ENCODE results near the gene FCRL1. TPM values are rescaled to one million over a fixed set of nuclear protein-coding genes. Genes with fewer than 3 reads are reported as not detected.

The FCRL1 gene
- total and polyA plus RNA-seq, 2 donors (not counting 3 experiments of a cell fraction or from before 2014, with no cell fraction given), result not detected

DNA sequence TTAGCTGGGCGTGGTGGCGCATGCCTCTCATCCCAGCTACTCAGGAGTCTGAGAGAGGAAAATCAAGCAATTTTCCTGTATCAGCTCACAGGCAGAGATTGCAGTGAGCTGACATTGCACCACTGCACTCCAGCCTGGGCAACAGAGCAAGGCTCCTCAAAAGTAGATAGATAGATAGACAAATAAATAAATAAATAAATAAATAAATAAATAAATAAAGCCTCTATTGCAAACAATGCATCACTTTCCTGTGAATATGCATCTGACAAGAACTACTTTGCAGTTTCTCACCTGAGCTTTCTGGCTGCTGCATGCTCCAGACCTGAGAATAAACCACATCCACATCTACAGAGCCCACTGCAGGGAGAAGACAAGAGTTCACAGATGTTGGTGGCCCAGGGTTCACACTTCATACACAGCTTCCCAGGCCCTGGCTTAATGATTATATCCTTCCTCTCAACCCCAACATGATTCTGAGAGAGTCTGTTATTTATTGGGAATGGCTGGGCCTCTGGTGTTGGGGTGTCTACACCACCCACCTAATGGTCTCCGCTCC lies 71.6 kb downstream of the FCRL1 start:
- no TSS peak for BruUV-seq (replicated peaks)
- ChIA-PET POLR2A (no interaction called here), CTCF (no interaction called here)
- dilution Hi-C loops (cut with MboI; ENCODE audit: extremely low pct_ligation_motif_present, low sequenced_read_pairs), result no loop called here
- H3K4me1 ChIP-seq (ENCODE audit: control insufficient read depth, extremely low read depth, insufficient read depth, low read length), result no peaks in the 10 kb centered on the region
- H3K4me3 ChIP-seq (replicated peaks in 1 of 3; ENCODE audit: insufficient read depth in 1 of 3, low read depth in 1 of 3, low read length in 3 of 3), result no peak overlapping the region
- TF ChIP-seq FOS (IDR thresholded peaks at IDR 0.05; ENCODE audit: borderline replicate concordance, insufficient read depth, low read length) (no peak), POLR2A (IDR thresholded peaks at IDR 0.05; ENCODE audit: low read depth, low read length) (no peak), CTCF (IDR thresholded peaks at IDR 0.05; ENCODE audit: extremely low read depth in 1 of 2, insufficient read depth in 1 of 2, low read depth in 1 of 2, low read length in 2 of 2) (no peak), MYC (IDR thresholded peaks at IDR 0.05; ENCODE audit: low read depth, low read length) (no peak), MAX (IDR thresholded peaks at IDR 0.05; ENCODE audit: insufficient read depth, insufficient read length) (no peak), EZH2 (IDR thresholded peaks at IDR 0.05; ENCODE audit: borderline replicate concordance, low read depth, low read length, severe bottlenecking) (no peak), POLR2AphosphoS5 (IDR thresholded peaks at IDR 0.05; ENCODE audit: insufficient read depth, low read depth, low read length) (no peak), GATA2 (IDR thresholded peaks at IDR 0.05; ENCODE audit: insufficient read depth, insufficient read length, low read depth, low read length) (no peak), JUN (IDR thresholded peaks at IDR 0.05; ENCODE audit: borderline replicate concordance, insufficient read depth, insufficient read length, low read depth) (no peak)
- H4K20me1 ChIP-seq (replicated peaks; ENCODE audit: control insufficient read depth, extremely low read depth, insufficient read depth, low read length), result no peaks in the 10 kb centered on the region
- H3K36me3 ChIP-seq (ENCODE audit: control insufficient read depth in 2 of 2, extremely low read depth in 1 of 2, insufficient read depth in 2 of 2, low read length in 2 of 2), result no peaks in the 10 kb centered on the region
- intact Hi-C loops (cut with micrococcal nuclease), result no loop called here
- H3K79me2 ChIP-seq (ENCODE audit: control insufficient read depth, insufficient read depth, low read length), result no peaks in the 10 kb centered on the region
- H3K9ac ChIP-seq (replicated peaks; ENCODE audit: extremely low read depth, insufficient read depth, low read length), result no peak overlapping the region
- DNase-seq (ENCODE audit: low read depth, low spot score) (no peak), FAIRE-seq (no peak)
- no peaks in the 10 kb centered on the region for H3K9me1 ChIP-seq (replicated peaks; ENCODE audit: control insufficient read depth, extremely low read depth, insufficient read depth, low read length)
- H3K4me2 ChIP-seq (ENCODE audit: insufficient read depth, low read length), result no peak overlapping the region
- no peaks in the 10 kb centered on the region for H3K9me3 ChIP-seq (replicated peaks; ENCODE audit: control insufficient read depth, insufficient read depth, low read length)
- H3K27me3 ChIP-seq (ENCODE audit: control insufficient read depth in 2 of 2, insufficient read depth in 2 of 2, low read length in 2 of 2), result no peaks in the 10 kb centered on the region
- no peak overlapping the region for H2AFZ ChIP-seq (ENCODE audit: low read depth, low read length)
- no peak overlapping the region for H3K27ac ChIP-seq (ENCODE audit: insufficient read depth, low read depth, low read length)

Small RNA genes within 50 kb of the gene (small RNA-seq; reads per million reads assigned to genes)
- not detected for gene MRPS21P2 (ENCODE audit: insufficient read depth, insufficient read length, low read depth, low replicate concordance)

Other genes starting within 250 kb of the FCRL1 start
- not detected in 2 replicates for gene FCRL4, start 222.0 kb downstream of the FCRL1 start, total RNA-seq
- not detected in 2 replicates for gene FCRL4, start 222.0 kb downstream of the FCRL1 start, polyA plus RNA-seq
- gene FCRL3, start 119.4 kb downstream of the FCRL1 start, total RNA-seq, result not detected in 2 replicates
- not detected in 2 replicates for gene FCRL3, start 119.4 kb downstream of the FCRL1 start, polyA plus RNA-seq
- not detected in 2 replicates for gene FCRL2, start 43.0 kb downstream of the FCRL1 start, total RNA-seq
- gene FCRL2, start 43.0 kb downstream of the FCRL1 start, polyA plus RNA-seq, result not detected in 2 replicates
- gene CD5L, start 21.7 kb upstream of the FCRL1 start, total RNA-seq, result not detected in 2 replicates
- gene CD5L, start 21.7 kb upstream of the FCRL1 start, polyA plus RNA-seq, result not detected in 2 replicates
- gene KIRREL1, start 173.5 kb upstream of the FCRL1 start, total RNA-seq, result 53.6 and 57.6 TPM in 2 replicates
- gene KIRREL1, start 173.5 kb upstream of the FCRL1 start, polyA plus RNA-seq, result 30.7 and 35.6 TPM in 2 replicates